Transverse colon (tissue), 4 donors: ENCODE measurements around the gene MEGF10.

Experiments
- CTCF ChIP-seq, 5 experiments: fragments of 200-600 bp in 3 of 5; fragments of 450-650 bp in 2 of 5; sonication (generic) in 3 of 5; IDR thresholded peaks; 1 replicate in 2 of 5; 2 replicates in 3 of 5; pipeline ENCODE4 v1.5.1; 2016 to 2017; ENCODE audit warnings: antibody characterized with exemption in 5 of 5, inconsistent platforms in 3 of 5, mild to moderate bottlenecking in 2 of 5, moderate library complexity in 1 of 5
- POLR2AphosphoS5 ChIP-seq, 3 donors: sonication (generic); formaldehyde crosslinking; IDR thresholded peaks; one replicate each; pipeline ENCODE4 v1.6.1; 2016; ENCODE audit warnings: antibody characterized with exemption in 3 of 3

GRCh38 chr5:127370631-127371030, 80.0 kb downstream of the MEGF10 start:
- no peak for TF ChIP-seq POLR2AphosphoS5 (IDR thresholded peaks at IDR 0.05)
- no peak for TF ChIP-seq CTCF (IDR thresholded peaks at IDR 0.05)
